Erythroblast (primary cell): ENCODE data around the gene P2RY14.

ENCODE experiments used
- GATA1 ChIP-seq: IDR thresholded peaks from 2 replicates; pipeline ENCODE4 v1.6.1; 2011; ENCODE audit warnings: low read depth, mild to moderate bottlenecking, control low read depth, low read length, moderate library complexity
- POLR2A ChIP-seq: IDR thresholded peaks from 2 replicates; pipeline ENCODE4 v1.6.1; 2011; ENCODE audit warnings: mild to moderate bottlenecking, low read length

GRCh38 chr3:151183265-151183671 lies 95.1 kb downstream of the P2RY14 start:
- TF ChIP-seq POLR2A (no peak), GATA1 (no peak)
